Left lobe of liver (tissue), 2 donors: ENCODE measurements around the gene KIF16B. TPM values are rescaled to one million over a fixed set of nuclear protein-coding genes. Genes with fewer than 3 reads are reported as not detected.

Source experiments
- ATAC-seq: fragments of 200-7000 bp; cut with Tn5 transposase; one replicate; pipeline ENCODE4 v1.9.1; 2020; ENCODE audit warnings: mild to moderate bottlenecking, moderate library complexity
- DNase-seq: peaks from one replicate; pipeline ENCODE4 v3.0.0-alpha.2; 2020; ENCODE audit warnings: low spot score
- total RNA-seq: library from RNA; stranded (reverse); gene quantifications from one replicate; pipeline ENCODE4 v1.2.1, GENCODE V29; 2021
- donor health status: DM: no; HTN: no; CAD: no; lungs with moderate emphysema.
- donor health status: DM: no; HTN: yes; CAD: no.

KIF16B gene
- total RNA-seq, 1 donor from 2014 or later: 10.1 TPM

- no peak for DNase-seq
- ATAC-seq: no peak
These were observed 208.9 kb downstream of the KIF16B start for GRCh38 chr20:16364320-16364687.

GRCh38 chr20:16363506-16364319, 209.5 kb downstream of the KIF16B start:
- DNase-seq: no peak
- no peak for ATAC-seq

GRCh38 chr20:16362642-16363041, 210.6 kb downstream of the KIF16B start:
- ATAC-seq: no peak
- no peak for DNase-seq

GRCh38 chr20:16360668-16361067, 212.6 kb downstream of the KIF16B start:
- no peak for ATAC-seq
- no peak for DNase-seq

- DNase-seq: no peak
- no peak for ATAC-seq
These were observed 219.8 kb downstream of the KIF16B start for GRCh38 chr20:16353417-16353781.

GRCh38 chr20:16352751-16353416, 220.4 kb downstream of the KIF16B start:
- no peak for DNase-seq
- no peak for ATAC-seq

GRCh38 chr20:16352321-16352720, 220.9 kb downstream of the KIF16B start:
- ATAC-seq (no peak), DNase-seq (no peak)

- ATAC-seq (no peak), DNase-seq (no peak)
These were observed 221.8 kb downstream of the KIF16B start for GRCh38 chr20:16351415-16351814.

- ATAC-seq (no peak), DNase-seq (no peak)
These were observed 222.8 kb downstream of the KIF16B start for GRCh38 chr20:16350465-16350864.

GRCh38 chr20:16349523-16350260, 223.6 kb downstream of the KIF16B start:
- ATAC-seq: no peak

GRCh38 chr20:16346956-16347355, 226.3 kb downstream of the KIF16B start:
- ATAC-seq (no peak), DNase-seq (no peak)

More at GRCh38 chr20:16349523-16350260, 223.6 kb downstream of the KIF16B start:
- DNase-seq: no peak

- DNase-seq: no peak
- no peak for ATAC-seq
These were observed 235.5 kb downstream of the KIF16B start for GRCh38 chr20:16337707-16338106.

- ATAC-seq (no peak), DNase-seq (no peak)
These were observed 245.6 kb downstream of the KIF16B start for GRCh38 chr20:16327606-16328005.

- DNase-seq (no peak), ATAC-seq (no peak)
These were observed 252.0 kb downstream of the KIF16B start for GRCh38 chr20:16321291-16321690.

- ATAC-seq: no peak
These were observed 255.5 kb downstream of the KIF16B start for GRCh38 chr20:16317445-16318362.

GRCh38 chr20:16316513-16316912, 256.7 kb downstream of the KIF16B start:
- ATAC-seq (peak; percentile 45), DNase-seq (no peak)

More at GRCh38 chr20:16317445-16318362, 255.5 kb downstream of the KIF16B start:
- no peak for DNase-seq

- ATAC-seq: no peak
- DNase-seq: no peak
These were observed 258.5 kb downstream of the KIF16B start for GRCh38 chr20:16314748-16315159.

- DNase-seq: no peak
- no peak for ATAC-seq
These were observed 258.9 kb downstream of the KIF16B start for GRCh38 chr20:16314320-16314719.

- no peak for ATAC-seq
- no peak for DNase-seq
These were observed 259.3 kb downstream of the KIF16B start for GRCh38 chr20:16313917-16314316.

- ATAC-seq: no peak
- DNase-seq: no peak
These were observed 260.2 kb downstream of the KIF16B start for GRCh38 chr20:16312998-16313397.

- ATAC-seq: no peak
These were observed 261.5 kb downstream of the KIF16B start for GRCh38 chr20:16311756-16312155.

More at GRCh38 chr20:16311756-16312155, 261.5 kb downstream of the KIF16B start:
- no peak for DNase-seq
